B cell (primary cell): ENCODE results near the gene RER1. TPM values are rescaled to one million over a fixed set of nuclear protein-coding genes. Genes with fewer than 3 reads are reported as not detected.

Experiments
- ATAC-seq: fragments of 200-7000 bp; cut with Tn5 transposase; one replicate; pipeline ENCODE4 v1.10.0; 2021; ENCODE audit warnings: low read depth, mild to moderate bottlenecking, moderate number of reproducible peaks, moderate library complexity
- CTCF ChIA-PET: fragments of 350-600 bp; sonication (Branson Sonifier 250); formaldehyde crosslinking; loops from one replicate; lab custom pipeline; 2021; ENCODE audit warnings: antibody characterized with exemption, inconsistent platforms; lab: Charles Lee
- POLR2A ChIA-PET: fragments of 350-600 bp; sonication (Branson Sonifier 250); formaldehyde crosslinking; loops from one replicate; lab custom pipeline; 2021; ENCODE audit warnings: antibody characterized with exemption; lab: Charles Lee
- DNase-seq: peaks from one replicate; pipeline ENCODE4 v3.0.0; 2013
- H2AFZ ChIP-seq: 2 replicates; pipeline ENCODE4 v1.6.1; 2012; ENCODE audit warnings: mild to moderate bottlenecking, low read depth, low read length; ENCODE audit not compliant: insufficient read depth, poor library complexity, severe bottlenecking
- H3K27ac ChIP-seq, 2 donors: 1 replicate in 1 of 2; 2 replicates in 1 of 2; pipeline ENCODE4 v1.5.1; 2012 to 2013; ENCODE audit warnings: low read length in 2 of 2, mild to moderate bottlenecking in 2 of 2, moderate library complexity in 1 of 2
- H3K27me3 ChIP-seq, 4 experiments: fragments of 200-600 bp in 1 of 4; sonication (generic) in 1 of 4; replicated peaks in 1 of 4; 1 replicate in 2 of 4; 2 replicates in 2 of 4; pipeline versions ENCODE4 v1.6.1 to v1.7.0; 2013 to 2016; ENCODE audit warnings: low read length in 3 of 4, mild to moderate bottlenecking in 2 of 4, mixed read lengths in 1 of 4, moderate library complexity in 1 of 4; ENCODE audit not compliant: insufficient read depth in 4 of 4, control insufficient read depth in 3 of 4; ENCODE audit errors: control extremely low read depth in 1 of 4
- H3K36me3 ChIP-seq, 2 experiments: replicated peaks in 1 of 2; 1 replicate in 1 of 2; 2 replicates in 1 of 2; pipeline versions ENCODE4 v1.6.1 to v1.7.1; 2013; ENCODE audit warnings: low read length in 1 of 2; ENCODE audit not compliant: insufficient read depth in 2 of 2, control insufficient read depth in 1 of 2; ENCODE audit errors: control extremely low read depth in 1 of 2, extremely low read depth in 1 of 2
- H3K4me1 ChIP-seq, 2 donors: fragments of 200-600 bp in 1 of 2; sonication (generic) in 1 of 2; 1 replicate in 1 of 2; 2 replicates in 1 of 2; pipeline versions ENCODE4 v1.5.1 to v1.6.1; 2013 to 2017; ENCODE audit warnings: low read length in 2 of 2; ENCODE audit not compliant: control insufficient read depth in 2 of 2, insufficient read depth in 2 of 2
- H3K4me2 ChIP-seq: replicated peaks from 2 replicates; pipeline ENCODE3; 2012; ENCODE audit warnings: mild to moderate bottlenecking, low read depth, low read length; ENCODE audit not compliant: poor library complexity, severe bottlenecking
- H3K4me3 ChIP-seq, 5 experiments: fragments of 200-600 bp in 1 of 5; sonication (generic) in 1 of 5; 1 replicate in 3 of 5; 2 replicates in 2 of 5; pipeline versions ENCODE4 v1.5.1 to v1.7.0; 2011 to 2016; ENCODE audit warnings: low read length in 4 of 5, mild to moderate bottlenecking in 4 of 5, low read depth in 2 of 5, control low read depth in 1 of 5, moderate library complexity in 1 of 5; ENCODE audit not compliant: insufficient read depth in 1 of 5; ENCODE audit errors: control extremely low read depth in 1 of 5, extremely low read depth in 1 of 5
- H3K79me2 ChIP-seq: fragments of 200-600 bp; sonication (generic); one replicate; pipeline ENCODE4 v1.6.0; 2016; ENCODE audit warnings: low read length; ENCODE audit not compliant: control insufficient read depth, insufficient read depth
- H3K9ac ChIP-seq: fragments of 200-600 bp; sonication (generic); 2 replicates; pipeline ENCODE4 v1.6.1; 2017; ENCODE audit warnings: mild to moderate bottlenecking, low read length, moderate library complexity
- H3K9me3 ChIP-seq, 3 donors: one replicate each; pipeline versions ENCODE4 v1.6.1 to v1.7.1; 2013; ENCODE audit warnings: low read length in 2 of 3; ENCODE audit not compliant: control insufficient read depth in 2 of 3, insufficient read depth in 1 of 3; ENCODE audit errors: control extremely low read depth in 1 of 3
- H4K20me1 ChIP-seq: 2 replicates; pipeline ENCODE4 v1.6.0; 2012; ENCODE audit warnings: mild to moderate bottlenecking, low read length; ENCODE audit not compliant: insufficient read depth, control insufficient read depth, poor library complexity, severe bottlenecking
- H3K27ac Mint-ChIP-seq: one replicate; pipeline ENCODE4 v1.8.0; 2021; ENCODE audit warnings: mixed read lengths
- H3K27me3 Mint-ChIP-seq: one replicate; pipeline ENCODE4 v1.8.0; 2021; ENCODE audit warnings: mixed read lengths
- H3K4me1 Mint-ChIP-seq: one replicate; pipeline ENCODE4 v1.8.0; 2021; ENCODE audit warnings: mixed read lengths
- H3K4me3 Mint-ChIP-seq: one replicate; pipeline ENCODE4 v1.8.0; 2021; ENCODE audit warnings: mixed read lengths
- H3K9me3 Mint-ChIP-seq: one replicate; pipeline ENCODE4 v1.8.0; 2022; ENCODE audit warnings: mixed read lengths; ENCODE audit not compliant: insufficient read depth
- CTCF ChIP-seq: fragments of 200-600 bp; IDR thresholded peaks from one replicate; pipeline ENCODE4 v1.8.0; 2022; ENCODE audit warnings: antibody characterized with exemption, mild to moderate bottlenecking
- EZH2 ChIP-seq: IDR thresholded peaks from 2 replicates; pipeline ENCODE4 v1.6.1; 2012; ENCODE audit warnings: borderline replicate concordance, low read depth, mild to moderate bottlenecking, moderate library complexity, low read length; ENCODE audit not compliant: insufficient read depth, poor library complexity, severe bottlenecking
- WGBS: methylation state at CpG from one replicate; pipeline ENCODE4 v1.1.5; 2013; ENCODE audit warnings: missing lambda C conversion rate; ENCODE audit not compliant: insufficient coverage; 5-methylcytosine and 5-hydroxymethylcytosine counted together
- intact Hi-C: fragments of 100-400 bp; cut with micrococcal nuclease; formaldehyde crosslinking; loops from one replicate; pipeline ENCODE4 v1.10.0; 2022
- polyA plus RNA-seq: library from polyadenylated mRNA; depleted of rRNA; stranded (reverse); fragments of >200 nt; gene quantifications from 2 replicates; pipeline ENCODE4 v1.2.3, GENCODE V29; 2012
- total RNA-seq, 2 donors: library from RNA; stranded (reverse); fragments of 120-200 nt in 1 of 2; gene quantifications; 1 replicate in 1 of 2; 2 replicates in 1 of 2; pipeline versions ENCODE4 v1.2.3 to v1.2.4, GENCODE V29; 2013 to 2022

RER1 gene
- total and polyA plus RNA-seq, 2 donors (not counting 1 experiment from before 2014, with no cell fraction given), result 78.5 to 118 TPM

DNA sequence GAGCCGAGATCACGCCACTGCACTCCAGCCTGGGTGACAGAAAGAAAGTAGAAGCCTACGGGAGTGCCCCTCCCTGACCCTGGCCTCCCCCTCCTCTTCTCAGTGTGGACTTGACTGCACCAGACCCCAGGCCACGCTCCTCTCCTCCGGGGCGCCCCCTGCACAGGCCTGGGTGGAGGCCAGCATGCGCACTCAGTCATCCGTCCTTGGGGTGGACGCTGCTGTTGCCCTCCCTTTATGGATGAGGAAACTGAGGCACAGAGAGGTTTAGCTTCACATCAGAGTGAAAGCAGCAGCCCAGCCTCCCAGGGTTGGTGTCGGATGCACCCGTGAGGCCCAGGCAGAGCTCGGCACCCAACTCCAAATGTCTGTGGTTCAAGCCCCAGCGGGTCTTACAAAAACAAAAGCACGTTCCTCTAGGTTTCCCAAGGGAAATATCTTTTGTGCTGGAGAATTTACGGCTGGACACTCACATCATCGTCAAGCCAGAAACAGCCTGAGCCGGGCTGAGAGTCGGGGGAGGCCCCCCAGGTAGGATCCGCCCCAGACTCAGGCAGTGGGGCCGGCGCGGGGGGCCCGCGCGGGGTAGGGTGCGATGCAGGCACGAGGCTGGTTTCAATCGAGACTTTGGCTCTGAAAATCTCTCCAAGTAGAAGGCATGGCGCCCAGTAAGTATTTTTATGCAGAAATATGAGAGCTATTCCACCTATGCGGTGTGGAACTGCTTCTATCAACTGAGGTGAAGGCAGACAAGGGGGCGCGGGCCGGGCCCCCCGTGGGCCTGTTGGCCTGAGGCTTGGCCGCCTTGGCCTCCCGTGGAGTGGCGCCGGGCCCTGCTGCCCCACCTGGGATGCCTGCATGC is 36.9 kb upstream of the RER1 start:
- H3K9me3 ChIP-seq, result no peaks in the 10 kb centered on the region
- H4K20me1 ChIP-seq, result no peaks in the 10 kb centered on the region
- no peaks in the 10 kb centered on the region for H3K27me3 ChIP-seq
- H3K4me2 ChIP-seq, result no peak overlapping the region
- CTCF ChIA-PET, result no interaction called here
- no peaks in the 10 kb centered on the region for H3K4me1 ChIP-seq
- H2AFZ ChIP-seq, result no peak overlapping the region
- no peak for ATAC-seq
- no peak overlapping the region for H3K27ac Mint-ChIP-seq
- POLR2A ChIA-PET, result no interaction called here
- no peaks in the 10 kb centered on the region for H3K27me3 Mint-ChIP-seq
- no peaks in the 10 kb centered on the region for H3K79me2 ChIP-seq
- no peak overlapping the region for H3K4me3 ChIP-seq
- TF ChIP-seq CTCF, result no peak
- no peak for TF ChIP-seq EZH2
- H3K9ac ChIP-seq, result no peak overlapping the region
- WGBS, result 94% methylated on average over 38 of the region's 38 CpGs
- no peaks in the 10 kb centered on the region for H3K36me3 ChIP-seq
- H3K4me3 Mint-ChIP-seq, result no peak overlapping the region
- intact Hi-C loops, result no loop called here
- H3K9me3 Mint-ChIP-seq, result no peaks in the 10 kb centered on the region
- no peaks in the 10 kb centered on the region for H3K4me1 Mint-ChIP-seq
- H3K27ac ChIP-seq, result no peak overlapping the region
- no peak for DNase-seq
